Measurements from ENCODE around the gene IKZF5. TPM values are rescaled to one million over a fixed set of nuclear protein-coding genes. Genes with fewer than 3 reads are reported as not detected.

Gene IKZF5
- total and polyA plus RNA-seq, 2 experiments from 2014 or later, result 6.9 to 10.5 TPM

GRCh38 chr10:122968698-122969097 is 39.9 kb downstream of the IKZF5 start (continued):
- TF ChIP-seq ZNF331 (CRISPR knock-in tag; IDR thresholded peaks at IDR 0.05; ENCODE audit: low read depth) (no peak), EZH2 (IDR thresholded peaks at IDR 0.05; ENCODE audit: low read depth, unreplicated experiment) (no peak), STAT1 (IDR thresholded peaks at IDR 0.05; ENCODE audit: unreplicated experiment) (no peak), ZNF114 (CRISPR knock-in tag; IDR thresholded peaks at IDR 0.05) (no peak), EZH2phosphoT487 (IDR thresholded peaks at IDR 0.05; ENCODE audit: unreplicated experiment) (no peak)
- TF ChIP-seq, protein P1, sequence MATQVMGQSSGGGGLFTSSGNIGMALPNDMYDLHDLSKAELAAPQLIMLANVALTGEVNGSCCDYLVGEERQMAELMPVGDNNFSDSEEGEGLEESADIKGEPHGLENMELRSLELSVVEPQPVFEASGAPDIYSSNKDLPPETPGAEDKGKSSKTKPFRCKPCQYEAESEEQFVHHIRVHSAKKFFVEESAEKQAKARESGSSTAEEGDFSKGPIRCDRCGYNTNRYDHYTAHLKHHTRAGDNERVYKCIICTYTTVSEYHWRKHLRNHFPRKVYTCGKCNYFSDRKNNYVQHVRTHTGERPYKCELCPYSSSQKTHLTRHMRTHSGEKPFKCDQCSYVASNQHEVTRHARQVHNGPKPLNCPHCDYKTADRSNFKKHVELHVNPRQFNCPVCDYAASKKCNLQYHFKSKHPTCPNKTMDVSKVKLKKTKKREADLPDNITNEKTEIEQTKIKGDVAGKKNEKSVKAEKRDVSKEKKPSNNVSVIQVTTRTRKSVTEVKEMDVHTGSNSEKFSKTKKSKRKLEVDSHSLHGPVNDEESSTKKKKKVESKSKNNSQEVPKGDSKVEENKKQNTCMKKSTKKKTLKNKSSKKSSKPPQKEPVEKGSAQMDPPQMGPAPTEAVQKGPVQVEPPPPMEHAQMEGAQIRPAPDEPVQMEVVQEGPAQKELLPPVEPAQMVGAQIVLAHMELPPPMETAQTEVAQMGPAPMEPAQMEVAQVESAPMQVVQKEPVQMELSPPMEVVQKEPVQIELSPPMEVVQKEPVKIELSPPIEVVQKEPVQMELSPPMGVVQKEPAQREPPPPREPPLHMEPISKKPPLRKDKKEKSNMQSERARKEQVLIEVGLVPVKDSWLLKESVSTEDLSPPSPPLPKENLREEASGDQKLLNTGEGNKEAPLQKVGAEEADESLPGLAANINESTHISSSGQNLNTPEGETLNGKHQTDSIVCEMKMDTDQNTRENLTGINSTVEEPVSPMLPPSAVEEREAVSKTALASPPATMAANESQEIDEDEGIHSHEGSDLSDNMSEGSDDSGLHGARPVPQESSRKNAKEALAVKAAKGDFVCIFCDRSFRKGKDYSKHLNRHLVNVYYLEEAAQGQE (IDR thresholded peaks at IDR 0.05; ENCODE audit: unreplicated experiment), result no peak

- Histone ChIP-seq H3F3A (replicated peaks; ENCODE audit: low read depth) (no peaks in the 10 kb centered on the region), H3K9me2 (ENCODE audit: insufficient read depth) (peaks cover 5% of the 10 kb centered on the region; the same call in 1 of the 2 replicates), H2AFZ (no peak overlapping the region), H4K20me1 (replicated peaks; ENCODE audit: insufficient read depth) (no peaks in the 10 kb centered on the region), H3K27ac (ENCODE audit: low read depth) (no peak overlapping the region), H3K36me3 (ENCODE audit: insufficient read depth) (no peaks in the 10 kb centered on the region), H3K4me2 (no peak overlapping the region), H3K4me1 (ENCODE audit: insufficient read depth) (no peaks in the 10 kb centered on the region), H3K79me2 (replicated peaks; ENCODE audit: insufficient read depth) (no peaks in the 10 kb centered on the region), H3K27me3 (ENCODE audit: insufficient read depth) (no peaks in the 10 kb centered on the region), H3K4me3 (no peak overlapping the region)
- Mint-ChIP-seq H3K27ac (no peak overlapping the region), H3K27me3 (ENCODE audit: insufficient read depth, low read depth, poor library complexity) (no peaks in the 10 kb centered on the region), H3K4me1 (no peaks in the 10 kb centered on the region), H3K36me3 (ENCODE audit: low read depth) (peaks cover 29% of the 10 kb centered on the region; the same call in 2 of the 3 replicates), H3K9me3 (peaks cover 68% of the 10 kb centered on the region), H3K4me3 (no peak overlapping the region)
- DNase-seq (ENCODE audit: low spot score), result no peak
- ATAC-seq, result no peak
- TF ChIP-seq CREB1 (CRISPR knock-in tag; IDR thresholded peaks at IDR 0.05; ENCODE audit: low read depth) (no peak), ZNF331 (CRISPR knock-in tag; IDR thresholded peaks at IDR 0.05; ENCODE audit: low read depth) (no peak), EZH2 (IDR thresholded peaks at IDR 0.05; ENCODE audit: low read depth, unreplicated experiment) (no peak), EZH2phosphoT487 (IDR thresholded peaks at IDR 0.05; ENCODE audit: unreplicated experiment) (no peak), STAT1 (IDR thresholded peaks at IDR 0.05; ENCODE audit: unreplicated experiment) (no peak), JUNB (IDR thresholded peaks at IDR 0.05; ENCODE audit: unreplicated experiment) (no peak), NANOG (IDR thresholded peaks at IDR 0.05; ENCODE audit: borderline replicate concordance) (no peak), CTCF (conservative IDR thresholded peaks at IDR 0.05; ENCODE audit: low read depth in 2 of 2) (no peak), ZNF114 (CRISPR knock-in tag; IDR thresholded peaks at IDR 0.05) (no peak), POLR2AphosphoS5 (IDR thresholded peaks at IDR 0.05; ENCODE audit: low read depth) (no peak)
- TF ChIP-seq, protein P1 (IDR thresholded peaks at IDR 0.05; ENCODE audit: unreplicated experiment), result no peak
- TF ChIP-seq, protein P2, sequence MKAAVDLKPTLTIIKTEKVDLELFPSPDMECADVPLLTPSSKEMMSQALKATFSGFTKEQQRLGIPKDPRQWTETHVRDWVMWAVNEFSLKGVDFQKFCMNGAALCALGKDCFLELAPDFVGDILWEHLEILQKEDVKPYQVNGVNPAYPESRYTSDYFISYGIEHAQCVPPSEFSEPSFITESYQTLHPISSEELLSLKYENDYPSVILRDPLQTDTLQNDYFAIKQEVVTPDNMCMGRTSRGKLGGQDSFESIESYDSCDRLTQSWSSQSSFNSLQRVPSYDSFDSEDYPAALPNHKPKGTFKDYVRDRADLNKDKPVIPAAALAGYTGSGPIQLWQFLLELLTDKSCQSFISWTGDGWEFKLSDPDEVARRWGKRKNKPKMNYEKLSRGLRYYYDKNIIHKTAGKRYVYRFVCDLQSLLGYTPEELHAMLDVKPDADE (IDR thresholded peaks at IDR 0.05), result no peak
Observed at GRCh38 chr10:122966879-122967278, 41.7 kb downstream of the IKZF5 start.

Data from GM23338 (cell line).